T-helper 2 cell treated with Interferon-gamma antibody and Interleukin-4, amounts not matched to agents 100 ng/mL and 5 ng/mL, for 36 hours (primary cell): ENCODE data around the gene NANOS3. TPM values are rescaled to one million over a fixed set of nuclear protein-coding genes. Genes with fewer than 3 reads are reported as not detected.

Experiments used
- intact Hi-C: fragments of 100-400 bp; cut with micrococcal nuclease; formaldehyde crosslinking; loops from one replicate; pipeline ENCODE4 v1.15.1; 2023
- total RNA-seq: library from RNA; stranded (reverse); gene quantifications from 2 replicates; pipeline ENCODE4 v1.2.3, GENCODE V29; 2022

NANOS3 gene
- 0.70 TPM in 1 of 2 replicates, not detected in the other for total RNA-seq

DNA sequence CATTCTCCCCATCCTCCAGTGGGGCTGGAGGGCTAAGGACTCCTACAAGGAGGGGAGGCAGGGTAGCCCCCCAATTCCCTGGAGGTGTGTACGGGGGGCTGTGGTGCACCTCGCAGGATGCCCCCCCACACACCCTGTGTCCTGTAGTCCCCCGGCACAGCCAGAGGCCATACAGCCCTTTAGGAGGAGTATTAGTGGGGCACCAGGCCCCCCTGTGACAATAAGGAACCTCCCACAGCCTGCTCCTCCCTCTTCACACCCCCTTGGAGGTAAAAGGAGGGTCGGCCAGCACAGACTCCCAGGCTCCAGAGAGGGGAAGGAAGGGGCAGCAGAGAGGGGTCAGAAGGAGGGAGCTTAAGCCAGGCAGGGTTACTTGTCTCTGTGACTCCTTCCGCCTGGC, at the start of gene NANOS3:
Gene NANOS3, plus strand, starts transcription at position 301 of the 400 bp plus-strand sequence. CDS start 115 bp downstream, outside the sequence.
- intact Hi-C loops, result no loop called here

DNA sequence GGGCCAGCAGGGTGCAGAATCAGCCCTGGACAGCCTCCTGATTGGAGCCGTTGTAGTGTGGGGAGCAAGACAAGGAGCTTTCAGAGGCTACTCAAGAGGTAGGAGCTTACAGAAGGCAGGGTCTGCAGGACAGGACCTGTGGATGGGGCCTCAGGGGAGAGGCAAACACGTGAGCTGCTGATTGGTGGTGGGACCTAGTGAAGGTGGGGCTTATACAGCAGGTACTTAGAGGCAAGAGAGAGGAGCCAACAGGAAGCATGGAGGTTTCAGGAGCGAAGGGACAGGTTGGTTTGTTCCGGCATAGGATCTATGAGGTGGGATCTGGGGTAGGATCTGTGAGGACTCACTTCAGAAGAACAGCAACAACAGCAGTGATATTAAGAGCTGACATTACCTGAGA, 49.3 kb upstream of the NANOS3 start:
- intact Hi-C loops, result no loop called here

DNA sequence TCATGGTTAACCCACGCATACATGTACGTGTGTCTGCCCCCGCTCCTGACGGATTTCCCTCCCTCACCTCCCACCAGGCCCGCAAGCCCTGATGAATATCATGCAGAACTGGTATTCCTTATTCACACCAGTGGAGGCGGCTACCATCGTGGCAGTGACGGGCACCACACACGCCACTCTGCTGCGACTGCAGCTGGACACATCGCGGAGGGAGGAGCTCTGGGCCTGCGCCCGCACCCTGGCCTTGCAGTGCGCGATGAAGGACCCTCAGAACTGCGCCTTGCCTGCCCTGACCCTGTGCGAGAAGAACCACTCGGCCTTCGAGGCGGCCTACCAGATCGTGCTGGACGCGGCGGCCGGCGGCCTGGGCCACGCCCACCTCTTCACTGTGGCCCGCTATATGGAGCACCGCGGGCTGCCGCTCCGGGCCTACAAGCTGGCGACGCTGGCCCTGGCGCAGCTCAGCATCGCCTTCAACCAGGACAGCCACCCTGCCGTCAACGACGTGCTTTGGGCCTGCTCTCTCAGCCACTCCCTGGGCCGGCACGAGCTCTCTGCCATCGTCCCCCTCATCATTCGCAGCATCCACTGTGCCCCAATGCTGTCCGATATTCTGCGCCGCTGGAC, 46.7 kb upstream of the NANOS3 start:
- intact Hi-C loops, result no loop called here

DNA sequence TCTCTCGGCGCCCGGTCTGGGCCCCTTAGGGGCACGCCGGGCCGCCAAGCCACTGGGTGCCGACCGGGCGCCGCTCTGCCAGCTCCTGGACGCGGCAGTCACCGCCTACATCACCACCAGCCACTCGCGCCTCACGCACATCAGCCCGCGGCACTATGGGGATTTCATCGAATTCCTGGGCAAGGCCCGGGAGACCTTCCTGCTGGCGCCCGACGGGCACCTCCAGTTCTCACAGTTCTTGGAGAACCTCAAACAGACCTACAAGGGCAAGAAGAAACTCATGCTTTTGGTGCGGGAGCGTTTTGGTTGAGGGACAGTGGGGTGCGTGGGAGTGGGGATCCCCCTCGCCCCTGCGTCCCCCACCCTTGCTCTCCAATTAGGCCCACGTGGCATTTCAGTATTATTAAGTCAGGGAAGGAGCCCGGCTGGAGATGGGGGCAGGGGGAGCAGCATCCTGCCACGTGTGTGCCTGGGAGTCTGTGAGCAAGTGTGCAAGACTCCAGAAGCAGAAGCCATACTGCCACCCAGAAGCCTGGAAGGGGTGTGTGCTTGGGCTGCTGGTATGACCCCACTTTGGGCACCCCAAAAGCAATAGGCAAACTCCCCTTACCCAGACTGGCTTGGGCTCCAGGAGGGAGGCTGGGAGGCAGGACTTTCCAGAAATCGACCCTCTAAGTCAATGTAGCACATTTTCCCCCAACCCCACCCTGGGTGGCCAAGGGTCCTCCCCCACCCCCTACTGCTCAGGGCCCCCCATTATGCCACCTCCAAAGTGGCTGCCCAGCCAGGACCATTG, 46.0 kb upstream of the NANOS3 start:
- intact Hi-C loops, result no loop called here

DNA sequence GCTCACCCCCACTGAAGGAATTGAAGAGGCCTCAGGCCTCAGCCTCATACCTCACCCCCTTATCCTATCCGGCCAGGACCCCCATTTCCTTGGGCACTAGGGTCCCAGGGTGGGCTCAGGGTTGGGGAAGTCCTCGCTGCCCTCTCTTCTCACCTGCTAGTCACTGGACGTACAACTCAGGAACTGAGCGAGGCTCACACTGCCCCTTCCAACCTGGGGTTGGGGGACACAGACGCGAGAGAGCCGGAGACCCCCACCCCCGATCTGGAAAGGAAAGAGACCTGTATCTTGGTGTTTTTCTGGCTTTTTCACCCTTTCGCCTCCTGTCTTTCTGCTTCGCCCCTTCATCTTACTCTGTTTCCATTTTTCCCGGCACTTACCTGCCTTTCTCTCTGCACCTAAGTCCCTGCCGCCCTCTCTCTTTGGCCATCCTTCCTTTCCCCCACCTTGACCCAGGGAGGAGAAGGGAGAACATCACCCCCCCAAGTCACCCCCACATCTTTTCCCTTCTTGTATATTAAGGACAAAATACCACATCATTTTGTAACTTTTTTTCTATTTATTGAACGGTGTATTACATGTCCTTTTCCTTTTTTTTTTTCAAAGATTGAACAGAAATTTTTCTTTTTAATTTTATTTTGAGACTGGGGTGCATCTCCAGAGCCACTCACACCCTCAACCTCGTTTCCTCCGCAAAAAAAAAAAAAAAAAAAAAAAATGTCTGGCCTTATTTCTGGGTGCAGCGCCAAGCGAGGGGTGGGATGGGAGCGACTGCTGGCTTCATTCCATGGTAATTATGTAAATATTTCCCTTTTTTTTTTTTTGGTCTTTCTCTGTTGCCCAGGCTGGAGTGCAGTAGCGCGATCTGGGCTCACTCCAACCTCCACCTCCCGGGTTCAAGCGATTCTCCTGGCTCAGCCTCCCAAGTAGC, 45.1 kb upstream of the NANOS3 start:
- intact Hi-C loops, result loop anchor here (2.0 kb wide), 1 partner anchor 15 kb away; no protein-coding TSS in a partner anchor

DNA sequence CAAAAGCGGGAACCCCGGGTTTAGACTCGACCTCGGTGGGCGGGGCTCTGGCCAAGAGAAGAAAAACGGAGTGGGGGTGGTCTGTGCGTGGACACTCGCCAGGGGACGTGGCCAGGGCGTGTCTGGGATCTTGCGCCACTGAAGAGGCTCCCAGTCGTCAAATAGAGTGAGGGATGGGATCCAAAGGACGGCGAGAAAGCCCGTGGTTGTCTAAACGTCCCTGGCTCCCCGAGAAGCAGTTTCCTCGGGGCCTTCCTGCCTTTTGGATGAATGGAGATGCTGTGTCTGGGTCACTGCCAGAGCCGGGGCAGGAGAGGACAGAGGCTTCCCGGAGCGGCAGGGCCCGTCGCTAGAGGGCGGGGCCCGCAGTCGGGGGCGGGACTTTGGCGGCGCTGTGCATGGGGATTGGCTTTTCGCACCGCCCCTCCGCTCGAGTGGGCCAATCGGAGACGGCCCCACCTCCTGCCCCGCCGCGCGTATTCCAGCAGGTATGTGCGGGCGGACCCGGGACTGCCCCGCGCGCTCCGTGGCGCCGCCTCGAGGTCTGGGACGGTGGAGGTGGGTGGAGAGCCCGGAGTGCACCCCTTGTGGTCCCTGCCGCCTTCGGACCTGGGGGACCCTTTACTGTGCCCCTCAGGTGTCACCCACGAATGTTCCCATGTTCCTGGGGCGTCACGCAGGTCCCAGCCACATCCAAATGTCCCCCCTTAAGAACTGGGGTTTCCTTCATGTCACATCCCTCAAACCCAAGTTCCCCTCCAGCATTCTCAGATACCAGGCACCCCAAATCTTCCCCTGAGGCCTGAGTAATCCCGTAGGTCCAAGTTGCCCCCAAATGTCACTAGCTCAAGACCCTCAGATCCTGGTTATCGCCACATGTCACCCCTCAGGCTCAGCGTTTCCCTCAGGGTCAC, 43.3 kb upstream of the NANOS3 start:
- intact Hi-C loops, result loop anchor here (2.0 kb wide), 1 partner anchor 13 kb away; no protein-coding TSS in a partner anchor

DNA sequence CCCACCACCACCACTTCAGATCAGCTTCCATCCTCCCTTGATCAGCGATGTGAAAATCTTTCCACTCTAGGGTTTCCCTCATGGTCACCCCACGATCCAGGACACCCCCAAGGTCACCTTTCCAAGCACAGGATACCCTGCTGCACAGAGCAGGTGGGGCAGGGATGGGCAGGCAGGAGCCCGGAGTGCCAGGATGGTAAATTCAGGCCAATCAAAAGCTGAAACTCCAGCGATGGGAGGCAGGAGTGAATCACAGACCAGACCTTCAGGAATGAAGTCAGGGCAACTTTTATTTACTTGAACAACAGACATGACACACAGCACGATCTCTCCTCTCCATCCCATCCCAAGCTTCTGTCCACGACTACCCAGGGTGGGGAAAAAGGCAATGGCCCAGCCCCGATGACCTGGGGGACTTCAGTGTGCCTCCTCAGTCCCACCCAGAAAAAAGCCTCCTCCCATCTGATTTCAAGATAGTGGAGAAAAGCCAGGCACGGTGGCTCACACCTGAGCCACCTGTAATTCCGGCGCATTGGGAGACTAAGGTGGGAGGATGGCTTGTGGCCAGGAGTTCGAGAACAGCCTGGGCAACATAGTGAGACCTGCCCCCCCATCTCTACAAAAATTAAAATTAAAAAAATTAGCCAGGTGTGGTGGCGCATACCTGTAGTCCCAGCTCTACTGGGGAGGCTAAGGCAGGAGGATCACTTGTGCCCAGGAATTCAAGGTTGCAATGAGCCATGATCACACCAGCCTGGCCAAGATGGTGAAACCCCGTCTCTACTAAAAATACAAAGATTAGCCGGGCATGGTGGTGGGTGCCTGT, 42.5 kb upstream of the NANOS3 start:
- intact Hi-C loops, result loop anchor here (5.0 kb wide), 2 partner anchors 533 to 677 kb away; no protein-coding TSS in a partner anchor

DNA sequence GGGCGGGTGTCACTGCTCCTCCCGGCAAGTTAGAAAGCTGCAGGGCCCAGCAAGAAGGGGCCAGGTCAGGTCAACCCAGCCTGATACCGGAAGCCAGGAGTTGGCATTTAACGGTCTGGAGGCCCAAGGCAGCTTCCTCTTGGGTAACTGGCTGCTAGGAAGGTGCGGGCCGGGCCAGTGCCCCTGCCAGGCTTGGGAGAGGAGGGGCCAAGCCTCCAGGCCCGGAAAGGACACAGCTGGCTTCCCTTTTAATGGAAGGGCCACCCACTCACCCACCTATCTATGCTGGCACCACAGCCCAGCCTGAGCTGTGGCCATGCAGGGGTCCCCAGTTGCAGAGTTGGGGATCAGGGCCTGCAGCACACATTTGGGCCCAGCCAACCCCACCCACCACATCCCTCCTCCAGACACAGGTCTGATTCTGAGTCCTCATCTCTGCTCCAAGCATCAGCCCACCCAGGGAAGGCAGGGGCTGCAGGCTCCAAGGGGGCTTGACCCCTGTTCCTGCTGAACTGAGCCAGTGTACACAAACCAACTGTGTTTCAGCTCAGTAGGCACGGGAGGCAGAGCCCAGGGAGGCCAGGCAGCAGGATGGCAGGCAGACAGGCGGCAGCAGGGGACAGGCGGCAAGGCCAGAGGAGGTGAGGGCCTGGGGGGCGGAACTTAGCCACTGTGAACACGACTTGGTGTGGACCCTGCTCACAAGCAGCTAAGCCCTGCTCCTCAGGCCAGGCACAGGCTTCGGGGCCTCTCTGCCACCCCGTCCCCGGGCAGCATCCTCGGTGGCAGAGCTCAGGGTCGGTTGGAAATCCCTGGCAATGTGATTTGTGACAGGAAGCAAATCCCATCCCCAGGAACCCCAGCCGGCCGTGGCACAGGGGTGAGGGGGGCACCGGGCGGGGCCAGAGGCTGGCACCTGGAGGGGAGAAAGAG, 40.9 kb upstream of the NANOS3 start:
- intact Hi-C loops, result loop anchor here (5.0 kb wide), 2 partner anchors 531 to 679 kb away; no protein-coding TSS in a partner anchor

DNA sequence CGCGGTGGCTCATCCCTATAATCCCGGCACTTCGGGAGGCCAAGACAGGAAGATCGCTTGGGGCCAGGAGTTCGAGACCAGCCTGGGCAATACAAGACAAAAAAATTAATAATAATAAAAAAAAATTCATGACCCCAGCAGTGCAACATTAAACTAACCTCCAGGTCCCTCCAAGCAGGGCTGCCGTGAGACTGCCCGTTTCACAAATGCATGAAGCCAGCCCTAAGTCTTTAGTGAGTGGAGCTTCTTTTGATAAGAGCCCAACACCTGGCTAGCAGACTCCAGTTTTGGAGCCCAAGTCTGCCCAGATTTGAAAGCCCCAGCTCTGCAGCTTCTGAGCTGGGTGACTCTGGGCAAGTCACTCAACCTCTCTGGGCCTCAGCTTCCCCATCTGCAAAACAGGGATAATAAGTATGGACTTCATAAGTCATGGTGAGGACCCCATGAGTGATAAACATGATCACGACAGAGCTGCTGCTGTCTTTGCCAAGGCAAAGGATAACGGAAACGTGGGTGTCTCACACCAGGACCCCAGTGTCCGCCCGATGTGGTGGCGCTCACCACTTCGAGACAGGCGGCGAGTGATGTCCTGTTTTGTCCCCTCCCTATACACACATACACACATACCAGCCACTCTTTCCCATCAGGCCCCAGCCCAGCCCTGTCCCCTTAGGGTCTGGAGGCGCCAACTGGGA, 38.4 kb upstream of the NANOS3 start:
- intact Hi-C loops, result loop anchor here (1.0 to 5.0 kb wide), 4 partner anchors 24 to 681 kb away; partner anchors contain the start of gene ZSWIM4

DNA sequence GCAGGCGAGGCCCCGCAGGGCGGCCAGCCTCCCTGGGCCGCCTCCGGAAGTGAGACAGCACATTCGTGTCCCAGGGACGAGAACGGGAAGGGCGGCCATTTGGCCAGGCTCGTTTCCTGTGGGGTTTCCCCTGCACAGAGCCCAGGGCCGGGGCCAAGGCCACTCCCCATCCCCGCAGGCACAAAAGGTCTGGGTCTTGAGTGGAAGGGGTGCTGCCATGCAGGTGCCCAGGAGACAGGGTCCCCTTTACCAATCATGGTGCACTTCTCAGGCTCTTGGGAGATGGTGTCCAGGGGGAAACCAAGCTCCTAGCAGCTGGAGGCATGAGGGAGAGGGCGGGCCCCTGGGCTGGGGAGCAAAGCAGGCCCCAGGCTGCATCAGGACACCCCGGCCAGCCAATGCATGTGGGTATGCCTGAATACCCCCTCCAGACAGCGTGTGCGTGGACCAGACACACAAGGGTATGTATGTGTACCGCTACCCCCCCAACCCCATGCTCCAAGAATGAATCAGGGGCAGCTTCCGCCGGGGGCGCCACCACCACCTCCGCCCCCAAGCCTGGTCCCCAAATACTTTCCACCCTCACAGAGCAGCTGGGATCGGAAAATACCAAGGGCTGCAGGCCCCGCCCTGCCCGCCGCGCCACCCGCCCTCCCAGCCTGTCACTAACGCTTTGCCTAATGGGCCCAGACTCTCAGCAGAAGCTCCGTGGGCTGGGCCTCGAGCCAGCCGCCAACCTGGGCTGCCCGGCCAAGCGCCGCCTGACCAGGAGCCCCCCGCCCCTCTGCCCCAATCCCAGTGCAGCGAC, 37.6 kb upstream of the NANOS3 start:
- intact Hi-C loops, result loop anchor here (1.0 to 5.0 kb wide), 4 partner anchors 23 to 682 kb away; partner anchors contain the start of gene ZSWIM4

DNA sequence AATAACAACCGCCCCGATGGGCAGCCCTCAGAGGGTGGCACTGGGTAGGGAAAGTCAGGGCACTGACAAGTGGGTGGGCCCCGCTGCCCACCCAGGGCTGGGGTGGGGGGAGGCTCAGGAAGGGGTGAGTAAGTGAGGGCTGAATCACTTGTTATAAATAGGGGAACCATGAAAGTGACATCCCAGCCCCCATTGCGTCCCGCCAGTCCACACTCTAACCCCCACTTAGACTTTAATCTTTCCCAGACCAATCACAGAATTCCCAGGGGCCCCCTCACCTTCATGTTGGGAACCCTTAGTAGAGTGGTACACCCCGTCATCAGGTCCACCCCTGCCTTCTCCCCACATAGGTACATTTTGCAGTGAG, 37.0 kb upstream of the NANOS3 start:
- intact Hi-C loops, result loop anchor here (1.0 to 5.0 kb wide), 4 partner anchors 22 to 683 kb away; partner anchors contain the start of gene ZSWIM4

DNA sequence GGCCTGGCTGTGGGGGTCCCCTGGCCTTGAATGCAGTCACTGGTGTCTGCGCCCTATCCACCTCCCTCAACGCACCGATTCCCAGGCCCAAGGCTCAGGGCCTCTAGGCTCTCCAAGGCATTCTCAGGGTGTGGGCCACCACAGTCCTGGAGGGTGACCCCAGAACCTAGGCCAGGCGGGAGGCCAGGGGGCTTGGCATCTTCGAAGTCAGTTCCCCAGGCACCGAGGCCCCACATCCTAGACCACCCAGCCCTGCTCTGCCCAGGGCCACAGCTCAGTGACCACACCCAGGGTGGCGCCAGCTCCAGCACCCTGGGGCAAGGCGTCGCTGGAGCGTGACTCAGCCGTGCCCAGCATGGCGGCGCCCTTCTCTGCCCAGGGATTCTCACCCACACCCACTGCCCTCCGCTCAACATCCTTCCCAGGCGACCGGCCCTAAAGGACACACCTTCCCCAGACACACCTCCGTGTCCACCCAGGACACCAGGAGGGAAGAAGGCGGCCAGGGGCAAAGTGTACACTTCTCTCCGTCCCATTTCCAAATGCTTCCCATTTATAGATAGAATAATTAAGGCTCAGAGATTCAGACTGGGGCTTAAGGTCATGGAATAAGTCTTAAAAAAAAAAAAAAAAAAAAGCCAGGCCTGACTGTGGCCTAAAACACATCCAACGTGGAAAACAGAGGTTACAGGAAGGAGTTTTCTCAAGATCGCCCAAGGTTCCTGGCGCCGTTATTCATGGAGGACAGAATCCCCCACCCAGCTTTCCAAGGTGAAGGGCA, 36.4 kb upstream of the NANOS3 start:
- intact Hi-C loops, result no loop called here

DNA sequence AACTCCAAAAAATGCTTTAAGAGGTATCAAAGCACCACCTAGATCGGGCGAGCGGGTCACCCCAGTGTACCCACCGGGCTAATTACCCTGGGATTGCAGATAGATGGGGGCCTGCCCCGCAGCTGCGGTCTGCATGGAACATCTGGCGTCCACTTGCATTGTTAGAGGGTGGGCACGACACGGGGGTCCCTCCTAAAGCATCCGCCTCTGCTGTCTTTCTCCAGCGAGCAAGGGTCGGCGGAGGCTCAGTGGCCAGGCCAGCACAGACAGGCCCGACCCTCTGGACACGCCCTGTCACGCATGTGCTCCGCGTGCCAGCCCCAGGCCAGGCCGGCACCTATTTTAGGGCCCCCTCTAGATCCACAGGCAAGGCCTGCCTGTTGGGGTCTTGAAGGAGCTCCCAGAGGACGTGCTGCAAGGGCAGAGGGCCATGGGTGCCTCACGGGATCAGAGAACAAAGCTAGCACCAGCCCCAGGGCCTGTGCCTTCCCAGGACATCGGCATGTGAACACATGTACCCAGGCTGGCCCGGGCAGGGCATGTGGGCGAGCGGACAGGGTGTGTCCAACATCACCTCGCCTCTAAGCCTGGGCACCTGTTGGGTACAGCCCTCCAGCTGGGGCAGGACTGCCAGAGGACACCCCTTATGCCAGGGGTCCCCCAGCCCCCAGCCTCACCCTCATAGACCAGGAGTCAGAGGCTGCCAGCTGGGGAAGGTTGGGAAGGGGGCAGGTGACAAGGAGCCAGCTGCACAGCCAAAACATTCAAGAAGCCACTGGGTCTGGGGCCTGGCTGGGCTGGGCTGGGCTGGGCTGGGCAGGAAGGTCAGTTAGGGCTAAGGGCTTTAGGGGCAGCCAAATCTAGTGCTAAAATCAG, 35.6 kb upstream of the NANOS3 start:
- intact Hi-C loops, result no loop called here

DNA sequence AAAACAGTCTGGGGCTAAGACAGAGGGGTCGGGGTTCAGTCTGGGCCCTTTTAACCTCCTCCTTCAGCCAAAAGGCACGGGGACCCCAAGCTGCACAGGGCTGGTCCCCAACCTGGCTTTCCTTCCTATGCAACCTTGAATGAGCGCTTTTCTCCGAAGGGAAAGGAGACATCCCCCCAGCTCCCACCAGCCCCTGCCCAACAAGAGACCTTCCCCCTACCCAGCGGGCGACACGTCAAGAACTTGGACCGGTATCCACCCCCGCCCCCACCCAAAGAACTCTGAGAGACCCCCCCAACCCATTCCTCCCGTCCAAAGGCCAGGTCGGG, 35.0 kb upstream of the NANOS3 start:
- intact Hi-C loops, result no loop called here
